DND-41 (cell line): ENCODE results near the gene CD93.

Experiments
- EZH2 ChIP-seq: IDR thresholded peaks from 3 replicates; pipeline ENCODE4 v1.6.1; 2012; ENCODE audit warnings: borderline replicate concordance, low read depth, mild to moderate bottlenecking, moderate library complexity, low read length, inconsistent platforms; ENCODE audit not compliant: severe bottlenecking
- TF ChIP-seq, protein P1 (sequence below): IDR thresholded peaks from 2 replicates; pipeline ENCODE4 v1.5.1; 2012; ENCODE audit warnings: borderline replicate concordance, low read length, moderate library complexity, mild to moderate bottlenecking; ENCODE audit not compliant: poor library complexity, severe bottlenecking; ENCODE audit errors: extremely low read depth

DNA sequence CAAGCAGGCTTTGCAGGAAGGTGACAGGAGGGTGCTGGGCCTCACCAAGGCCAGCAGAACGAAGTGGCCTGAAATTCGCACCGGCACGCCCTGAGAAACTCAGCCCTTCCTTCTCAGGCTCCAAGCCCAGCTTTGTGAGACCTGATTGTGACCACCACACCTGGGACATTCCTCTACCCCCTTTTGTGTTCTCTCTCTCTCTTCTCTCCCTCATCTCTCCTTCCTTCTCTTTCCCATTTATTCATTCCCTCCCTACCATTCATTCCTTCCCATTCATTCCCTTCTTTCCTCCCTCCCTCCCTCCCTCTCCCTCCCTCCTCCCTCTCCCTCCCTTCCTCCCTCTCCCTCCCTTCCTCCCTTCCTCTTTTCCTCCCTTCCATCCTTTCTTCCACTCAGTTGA lies 8.8 kb downstream of the CD93 start:
- TF ChIP-seq, protein P1, sequence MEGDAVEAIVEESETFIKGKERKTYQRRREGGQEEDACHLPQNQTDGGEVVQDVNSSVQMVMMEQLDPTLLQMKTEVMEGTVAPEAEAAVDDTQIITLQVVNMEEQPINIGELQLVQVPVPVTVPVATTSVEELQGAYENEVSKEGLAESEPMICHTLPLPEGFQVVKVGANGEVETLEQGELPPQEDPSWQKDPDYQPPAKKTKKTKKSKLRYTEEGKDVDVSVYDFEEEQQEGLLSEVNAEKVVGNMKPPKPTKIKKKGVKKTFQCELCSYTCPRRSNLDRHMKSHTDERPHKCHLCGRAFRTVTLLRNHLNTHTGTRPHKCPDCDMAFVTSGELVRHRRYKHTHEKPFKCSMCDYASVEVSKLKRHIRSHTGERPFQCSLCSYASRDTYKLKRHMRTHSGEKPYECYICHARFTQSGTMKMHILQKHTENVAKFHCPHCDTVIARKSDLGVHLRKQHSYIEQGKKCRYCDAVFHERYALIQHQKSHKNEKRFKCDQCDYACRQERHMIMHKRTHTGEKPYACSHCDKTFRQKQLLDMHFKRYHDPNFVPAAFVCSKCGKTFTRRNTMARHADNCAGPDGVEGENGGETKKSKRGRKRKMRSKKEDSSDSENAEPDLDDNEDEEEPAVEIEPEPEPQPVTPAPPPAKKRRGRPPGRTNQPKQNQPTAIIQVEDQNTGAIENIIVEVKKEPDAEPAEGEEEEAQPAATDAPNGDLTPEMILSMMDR: no peak
- TF ChIP-seq EZH2: no peak
